HL-60/S4 (cell line): ENCODE results near the gene DNAH17.

Experiments used
- in situ Hi-C: fragments of 300-500 bp; cut with MboI; formaldehyde crosslinking; loops from 2 replicates; pipeline ENCODE4 v1.14.3; 2022; ENCODE audit warnings: low sequenced_read_pairs

Gene DNAH17

DNA sequence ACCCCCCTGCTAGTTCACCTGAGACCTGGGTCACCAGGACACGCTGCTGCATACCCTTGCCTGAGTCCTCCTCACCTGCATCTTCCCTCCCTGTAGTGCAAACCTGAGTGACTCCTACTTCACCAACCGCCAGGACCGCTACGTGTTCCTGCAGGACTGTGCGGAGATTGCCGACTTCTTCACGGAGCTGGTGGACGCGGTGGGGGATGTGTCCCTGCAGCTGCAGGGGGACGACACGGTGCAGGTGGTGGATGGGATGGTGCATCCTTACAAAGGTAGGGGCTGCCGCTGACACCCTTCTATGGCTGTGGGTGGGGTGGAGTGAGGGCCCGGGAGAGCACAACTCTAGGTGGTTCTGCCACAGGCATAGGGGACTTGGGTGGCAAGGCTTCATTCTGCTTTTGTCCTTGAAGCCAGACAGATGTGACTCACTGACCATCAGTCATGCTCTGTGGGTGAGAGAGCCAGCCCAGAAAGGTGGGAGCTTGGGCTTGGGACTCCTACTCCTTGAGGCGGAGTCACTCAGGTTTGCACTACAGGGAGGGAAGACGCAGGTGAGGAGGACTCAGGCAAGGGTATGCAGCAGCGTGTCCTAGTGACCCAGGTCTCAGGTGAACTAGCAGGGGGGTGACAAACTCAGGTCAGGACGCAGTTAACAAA, 176.5 kb downstream of the DNAH17 start:
- in situ Hi-C loops, result no loop called here

DNA sequence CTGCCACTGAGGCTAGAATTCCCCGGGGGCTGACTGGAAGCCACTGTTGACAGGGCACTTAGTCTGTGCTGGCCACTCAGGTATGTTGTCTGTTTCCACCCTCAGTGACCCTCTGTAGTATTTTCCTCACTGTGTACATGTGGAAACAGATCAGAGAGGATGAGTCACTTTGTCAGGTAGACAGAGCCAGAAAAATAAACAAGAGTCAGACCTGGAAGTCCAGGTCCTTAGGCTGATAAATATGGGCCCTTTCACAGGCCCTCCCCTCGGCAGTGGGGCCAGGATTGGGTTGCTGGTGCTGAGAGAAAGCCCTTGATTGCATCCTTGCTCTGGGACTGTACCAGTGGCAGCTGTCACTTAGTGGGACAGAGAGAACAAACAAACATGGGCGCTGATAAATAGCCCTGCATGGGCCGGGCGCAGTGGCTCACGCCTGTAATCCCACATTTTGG, 177.5 kb downstream of the DNAH17 start:
- in situ Hi-C loops, result no loop called here

DNA sequence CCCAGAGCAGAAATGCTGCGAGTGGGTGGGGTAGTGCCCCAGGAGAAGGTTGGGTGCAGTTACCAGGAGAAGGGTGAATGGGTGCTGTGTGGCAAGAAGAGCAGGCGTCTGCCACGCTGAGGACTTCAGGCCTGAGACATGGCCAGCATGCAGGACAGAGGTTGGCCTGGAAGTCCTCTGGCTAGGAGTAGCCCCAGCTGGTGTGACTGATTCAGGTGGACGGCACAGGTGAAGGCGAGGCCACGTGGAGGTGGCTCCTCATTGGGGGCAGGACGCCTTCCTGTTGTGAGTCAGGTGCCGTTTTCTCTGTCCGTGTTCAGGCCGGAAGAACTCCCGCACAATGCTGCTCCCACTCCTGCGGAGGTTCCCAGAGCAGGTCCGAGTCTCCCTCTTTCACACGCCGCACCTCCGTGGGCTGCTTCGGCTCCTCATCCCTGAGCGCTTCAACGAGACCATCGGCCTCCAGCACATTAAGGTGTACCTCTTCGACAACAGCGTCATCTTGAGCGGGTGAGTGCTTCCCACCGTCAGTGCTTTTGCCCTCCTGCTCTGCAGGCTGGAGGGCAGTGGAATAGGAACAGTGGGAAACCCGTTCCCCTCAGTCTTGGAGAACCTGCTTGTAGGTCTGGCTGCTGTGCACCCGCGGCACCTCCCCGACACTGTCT, 178.0 kb downstream of the DNAH17 start:
- in situ Hi-C loops, result no loop called here

DNA sequence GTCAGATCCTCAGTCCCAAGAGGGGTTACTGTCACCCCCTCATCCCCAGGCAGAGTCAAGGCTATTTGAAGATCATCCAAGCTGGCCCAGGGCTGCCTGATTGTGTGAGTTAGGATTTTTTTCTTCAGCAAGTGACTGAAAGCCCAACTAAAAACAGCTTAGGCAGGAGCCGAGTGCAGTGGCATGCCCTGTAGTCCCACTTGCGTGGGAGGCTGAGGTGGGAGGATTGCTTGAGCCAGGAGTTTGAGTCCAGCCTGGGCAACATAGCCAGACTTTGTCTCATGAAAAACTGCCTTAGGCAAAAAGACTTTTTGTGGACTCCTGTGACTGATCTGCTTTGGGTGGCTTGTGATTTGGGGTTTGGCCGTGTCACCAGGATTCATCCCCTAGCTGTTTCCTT, 178.8 kb downstream of the DNAH17 start:
- in situ Hi-C loops, result no loop called here

GRCh38 chr17:78397681-78398101, 179.5 kb downstream of the DNAH17 start:
- in situ Hi-C loops, result no loop called here

DNA sequence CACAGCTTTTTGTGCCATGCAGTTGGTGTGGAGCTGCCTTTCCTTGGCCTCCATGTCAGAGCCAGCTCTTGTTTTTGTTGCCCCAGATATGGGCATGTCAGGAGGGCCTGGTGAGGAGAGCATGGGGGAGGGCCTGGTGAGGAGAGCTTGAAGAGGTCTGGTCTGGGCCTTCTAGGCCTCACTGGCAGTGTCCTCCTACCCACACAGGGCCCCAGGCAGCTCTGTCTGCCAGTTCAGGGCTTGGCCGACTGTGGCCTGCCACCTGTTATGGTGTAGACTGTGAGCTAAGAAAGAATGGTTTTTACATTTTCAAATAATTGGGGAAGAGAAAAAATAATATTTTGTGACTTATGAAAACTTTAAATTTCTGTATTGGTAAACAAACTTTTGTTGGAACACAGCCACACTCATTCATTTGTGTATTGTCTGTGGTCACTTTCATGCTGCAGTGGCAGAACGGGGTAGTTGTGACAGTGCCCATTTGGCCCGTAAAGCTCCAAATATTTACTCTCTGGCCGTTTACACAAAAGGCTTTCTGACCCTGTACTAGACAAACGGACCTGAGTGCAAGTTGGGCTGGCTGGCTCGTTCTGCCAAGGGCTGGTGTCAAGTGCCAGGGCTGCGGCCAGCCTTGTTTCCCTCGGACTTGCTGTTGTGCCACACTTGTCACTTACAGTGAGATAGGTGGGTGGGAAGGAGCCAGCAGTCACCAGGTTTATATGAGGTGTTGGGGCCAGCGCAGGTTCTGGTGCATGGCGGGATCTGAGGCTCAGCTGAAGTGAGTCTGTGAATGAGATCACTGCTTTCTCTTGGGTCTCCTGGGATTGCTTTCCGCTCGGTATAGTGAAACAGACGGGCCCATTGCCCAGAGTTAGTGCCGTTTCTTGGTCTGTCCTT, 180.5 kb downstream of the DNAH17 start:
- in situ Hi-C loops, result no loop called here

GRCh38 chr17:78395155-78395554, 182.0 kb downstream of the DNAH17 start:
- in situ Hi-C loops, result no loop called here

- in situ Hi-C loops, result no loop called here
Observed at GRCh38 chr17:78394209-78394608, 183.0 kb downstream of the DNAH17 start.

GRCh38 chr17:78393575-78393974, 183.6 kb downstream of the DNAH17 start:
- in situ Hi-C loops, result no loop called here

DNA sequence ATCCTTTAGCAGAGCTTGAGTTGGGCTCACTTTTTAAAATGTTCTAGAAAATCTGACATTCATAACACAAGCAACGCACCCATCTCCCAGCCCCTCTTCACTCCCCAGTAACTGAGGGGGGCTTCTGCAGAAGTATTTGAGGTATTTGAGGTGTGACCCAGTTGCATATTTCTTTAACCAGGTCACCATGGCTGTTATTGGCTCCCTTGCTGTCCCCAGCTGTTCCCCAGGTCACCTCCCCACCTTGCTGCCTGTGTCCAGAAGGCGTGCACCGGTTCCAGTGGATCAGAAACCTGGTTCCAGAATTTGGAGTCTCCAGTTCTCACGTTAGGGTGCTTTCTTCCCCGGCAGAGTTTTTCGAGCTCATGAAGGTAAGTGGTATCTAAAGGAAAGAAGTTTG, 184.9 kb downstream of the DNAH17 start:
- in situ Hi-C loops, result no loop called here

- in situ Hi-C loops, result no loop called here
Observed at GRCh38 chr17:78391843-78392242, 185.4 kb downstream of the DNAH17 start.

DNA sequence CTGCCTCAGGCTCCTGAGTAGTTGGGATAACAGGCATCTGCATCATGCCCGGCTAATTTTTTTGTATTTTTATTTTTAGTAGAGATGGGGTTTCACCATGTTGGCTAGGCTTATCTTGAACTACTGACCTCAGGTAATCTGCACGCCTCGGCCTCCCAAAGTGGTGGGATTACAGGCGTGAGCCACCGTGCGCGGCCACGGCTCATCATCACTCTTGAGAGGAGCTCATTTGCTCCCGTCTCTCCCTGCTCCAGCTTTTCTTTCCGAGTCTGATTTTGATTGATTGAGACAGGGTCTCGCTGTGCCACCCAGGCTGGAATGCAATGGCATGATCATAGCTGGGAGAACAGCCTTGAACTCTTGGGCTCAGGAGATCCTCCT, 186.2 kb downstream of the DNAH17 start:
- in situ Hi-C loops, result no loop called here

GRCh38 chr17:78390241-78391050, 186.8 kb downstream of the DNAH17 start:
- in situ Hi-C loops, result no loop called here

DNA sequence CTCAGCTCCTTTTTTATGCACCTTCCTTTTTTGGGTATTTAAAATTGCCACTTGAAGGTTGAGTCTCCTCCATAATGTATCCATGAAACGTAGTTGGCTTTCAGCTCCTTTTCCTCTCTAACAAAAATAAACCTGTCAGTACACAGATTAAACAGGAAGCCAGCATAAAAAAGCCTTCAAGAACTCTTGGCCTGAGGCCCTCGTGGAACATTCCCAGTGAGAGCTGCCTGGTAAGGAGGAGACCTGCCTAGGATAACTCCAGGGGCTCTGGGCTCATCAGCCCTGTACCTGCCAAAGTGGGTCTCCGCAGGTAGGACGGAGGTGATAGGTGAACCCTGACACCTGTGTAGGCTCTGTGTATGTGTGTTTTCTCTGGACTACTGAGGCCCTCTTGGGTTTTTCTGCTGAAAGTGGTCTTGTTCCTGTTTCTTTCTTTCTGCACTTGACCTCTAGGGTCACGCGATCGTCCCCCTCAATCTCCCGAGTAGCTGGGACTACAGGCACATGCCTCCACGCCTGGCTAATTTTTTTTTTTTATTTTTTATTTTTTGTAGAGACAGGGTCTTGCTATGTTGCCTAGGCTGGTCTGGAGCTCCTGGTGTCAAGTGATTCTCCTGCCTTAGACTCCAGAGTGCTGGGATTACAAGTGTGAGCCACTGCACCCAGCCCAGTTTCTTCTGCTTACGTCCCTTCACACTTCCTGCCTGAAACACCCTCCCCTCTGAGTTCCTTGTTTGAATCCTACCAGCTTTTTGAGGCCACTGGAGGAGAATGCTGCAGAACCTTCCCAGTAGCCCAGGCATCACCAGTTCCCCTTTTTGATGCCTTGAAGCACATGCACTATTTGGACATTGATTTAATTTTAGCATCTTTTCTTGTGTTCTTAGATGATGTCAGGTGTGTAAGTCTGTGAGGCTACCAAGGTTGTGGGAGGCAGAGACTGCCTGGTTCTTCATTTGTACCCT, 188.9 kb downstream of the DNAH17 start:
- in situ Hi-C loops, result no loop called here

DNA sequence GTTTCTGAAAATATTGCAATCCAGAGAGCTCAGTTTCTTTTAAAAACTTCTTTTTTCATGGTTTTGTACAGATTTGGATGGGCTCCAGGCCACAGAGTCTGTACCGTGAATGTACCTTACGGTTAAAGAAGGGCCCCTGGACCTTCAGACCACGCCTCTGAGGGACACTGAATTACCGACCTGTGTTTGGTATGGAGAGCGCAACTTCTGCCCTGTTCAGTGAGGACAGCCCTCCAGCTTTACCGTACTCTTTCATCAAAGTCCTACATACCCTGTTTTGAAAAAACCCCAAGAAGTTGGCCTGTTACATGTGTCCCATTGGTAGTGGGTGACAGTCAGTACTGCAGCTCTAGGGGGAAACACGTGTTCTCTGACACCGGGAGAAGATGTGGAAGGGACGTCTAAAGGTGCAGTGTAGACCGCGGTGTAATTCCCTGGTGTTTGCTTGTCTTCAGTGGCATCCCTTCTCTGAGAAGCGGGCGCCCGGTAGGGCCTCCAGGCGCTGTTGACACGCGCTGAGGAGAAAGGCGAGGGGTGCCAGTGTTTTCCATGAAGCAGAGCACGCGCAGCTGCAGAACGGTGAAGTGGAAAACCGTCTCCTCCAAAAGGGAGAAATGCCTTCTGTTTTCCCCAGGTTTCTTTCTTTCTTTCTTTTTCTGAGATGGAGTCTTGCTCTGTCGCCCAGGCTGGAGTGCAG, 192.6 kb downstream of the DNAH17 start:
- in situ Hi-C loops, result no loop called here

GRCh38 chr17:78383725-78384471, 193.3 kb downstream of the DNAH17 start:
- in situ Hi-C loops, result no loop called here

DNA sequence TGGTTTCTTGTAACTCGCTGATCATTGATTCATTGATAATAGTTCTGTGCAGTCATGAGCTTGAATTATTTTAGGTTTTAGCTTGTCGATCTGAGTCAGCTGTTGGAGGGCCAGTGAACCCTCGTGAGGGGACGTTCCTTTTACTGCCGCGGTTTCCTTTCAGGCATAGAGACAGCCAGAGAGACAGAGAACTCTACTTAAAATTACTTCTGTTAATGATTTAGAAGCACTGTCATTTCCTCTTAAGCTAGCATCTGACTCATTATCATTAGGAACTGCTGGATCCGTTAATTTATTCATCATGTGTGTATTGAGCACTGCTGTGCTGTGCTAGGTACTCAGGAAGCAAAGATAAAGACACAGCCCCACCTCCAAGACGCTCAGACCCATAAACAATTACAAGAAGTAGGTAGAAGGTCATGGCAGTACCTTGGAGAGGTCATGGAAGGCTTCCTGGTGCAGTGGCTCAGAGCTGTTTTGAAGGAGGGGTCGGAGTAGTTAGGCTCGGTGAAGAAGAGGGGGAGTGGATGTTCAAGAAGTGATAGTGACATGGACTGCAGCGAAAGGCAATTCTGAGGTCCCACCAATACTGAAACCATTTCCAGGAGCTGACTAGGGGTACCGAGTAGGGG, 195.5 kb downstream of the DNAH17 start:
- in situ Hi-C loops, result no loop called here

DNA sequence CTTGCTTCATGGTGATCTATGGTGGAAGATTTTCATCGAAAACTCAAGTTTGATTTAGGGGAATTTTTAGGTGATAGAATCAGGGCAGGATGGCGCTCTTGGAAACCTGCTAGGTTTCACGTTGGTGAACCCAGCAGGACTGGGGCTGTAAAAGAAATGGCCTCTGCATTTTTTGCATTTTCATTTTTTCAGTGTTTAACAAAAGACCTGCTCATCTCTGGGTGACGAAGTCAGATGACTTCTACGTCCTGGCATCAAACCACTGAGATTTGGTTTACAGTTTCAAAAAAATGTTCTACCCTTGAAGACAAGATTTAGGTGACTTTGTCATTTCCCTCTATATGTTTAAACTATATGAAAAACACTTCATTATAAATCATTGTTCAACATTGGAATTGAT, 196.8 kb downstream of the DNAH17 start:
- in situ Hi-C loops, result no loop called here
